Stimulated activated naive CD8-positive, alpha-beta T cell treated with anti-CD3 and anti-CD28 coated beads, Interleukin-15, Interleukin-2, amounts not matched to agents 100 ng/mL and 50 ng/mL, for 24 hours (primary cell): ENCODE results near the gene SYNE2.
A peak's percentile ranks its signal among the peaks of the same experiment; 100 is the strongest.

Source experiments
- H3K27ac Mint-ChIP-seq: one replicate; pipeline ENCODE4 v1.8.0; 2021; ENCODE audit warnings: mild to moderate bottlenecking, mixed read lengths
- H3K27me3 Mint-ChIP-seq: one replicate; pipeline ENCODE4 v1.8.0; 2021; ENCODE audit warnings: mixed read lengths
- H3K36me3 Mint-ChIP-seq: one replicate; pipeline ENCODE4 v1.8.0; 2021; ENCODE audit warnings: low read depth, mixed read lengths
- H3K4me1 Mint-ChIP-seq: one replicate; pipeline ENCODE4 v1.8.0; 2021; ENCODE audit warnings: low read depth, mixed read lengths
- H3K4me3 Mint-ChIP-seq: one replicate; pipeline ENCODE4 v1.8.0; 2021; ENCODE audit warnings: mild to moderate bottlenecking, mixed read lengths
- H3K9me3 Mint-ChIP-seq: one replicate; pipeline ENCODE4 v1.8.0; 2021; ENCODE audit warnings: mixed read lengths

SYNE2 gene

DNA sequence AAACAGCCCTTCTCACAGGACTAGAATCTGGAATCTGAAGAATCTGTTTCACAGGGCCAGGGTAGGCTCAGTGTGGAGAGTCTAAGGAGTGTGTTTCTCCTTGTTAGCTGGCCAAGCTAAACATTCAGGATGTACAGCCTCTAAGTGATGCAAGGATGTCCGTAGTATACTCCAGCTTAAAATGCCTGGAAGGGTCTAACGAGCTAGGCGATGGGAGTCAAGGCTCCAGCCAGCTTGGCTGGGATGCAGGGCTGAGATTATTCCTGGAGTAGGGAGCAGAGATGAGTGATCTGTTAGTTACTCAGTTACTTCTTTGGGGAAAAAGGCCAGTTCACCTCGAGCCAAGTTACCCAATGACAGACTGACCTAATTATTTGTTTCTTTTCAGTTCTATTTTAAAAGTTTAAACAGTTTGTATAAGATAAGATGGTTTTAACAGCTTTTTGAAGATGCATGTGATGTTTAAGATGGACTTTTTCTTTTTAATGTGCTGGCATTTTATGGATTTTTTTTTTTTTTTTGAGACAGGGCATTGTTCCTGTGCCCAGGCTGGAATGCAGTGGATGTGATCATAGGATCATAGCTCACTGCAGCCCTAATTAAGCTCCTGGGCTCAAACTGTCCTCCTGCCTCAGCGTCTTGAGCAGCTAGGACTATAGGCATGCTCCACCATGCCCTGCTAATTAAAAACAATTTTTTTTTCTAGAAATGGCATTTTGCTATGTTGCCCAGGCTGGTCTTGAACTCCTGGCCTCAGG is 41.1 kb downstream of the SYNE2 start:
- no peaks in the 10 kb centered on the region for H3K36me3 Mint-ChIP-seq
- no peak overlapping the region for H3K4me3 Mint-ChIP-seq
- peak overlapping the region; percentile 21 for H3K27ac Mint-ChIP-seq
- H3K4me1 Mint-ChIP-seq = peaks cover 15% of the 10 kb centered on the region
- no peaks in the 10 kb centered on the region for H3K9me3 Mint-ChIP-seq
- H3K27me3 Mint-ChIP-seq = no peaks in the 10 kb centered on the region

DNA sequence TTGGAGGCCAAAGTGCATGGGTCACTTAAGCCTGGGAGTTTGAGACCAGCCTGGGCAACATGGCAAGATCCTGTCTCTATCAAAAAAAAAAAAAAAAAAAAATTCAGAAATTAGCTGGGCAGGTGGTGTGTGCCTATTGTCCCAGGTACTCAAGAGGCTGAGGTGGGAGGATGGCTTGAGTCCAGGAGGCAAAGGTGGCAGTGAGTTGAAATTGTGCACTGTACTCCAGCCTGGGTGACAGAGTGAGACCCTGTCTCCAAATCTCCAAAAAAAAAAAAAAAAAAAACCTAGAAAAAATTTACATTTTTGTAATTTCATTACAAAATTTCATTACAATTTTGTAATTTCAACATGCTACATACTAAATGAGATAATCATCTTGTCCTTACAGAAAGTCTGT is 42.7 kb downstream of the SYNE2 start:
- H3K9me3 Mint-ChIP-seq = no peaks in the 10 kb centered on the region
- H3K27me3 Mint-ChIP-seq = no peaks in the 10 kb centered on the region
- no peak overlapping the region for H3K27ac Mint-ChIP-seq
- H3K4me1 Mint-ChIP-seq = peaks cover 22% of the 10 kb centered on the region
- peaks cover 4% of the 10 kb centered on the region for H3K36me3 Mint-ChIP-seq
- H3K4me3 Mint-ChIP-seq = no peak overlapping the region

DNA sequence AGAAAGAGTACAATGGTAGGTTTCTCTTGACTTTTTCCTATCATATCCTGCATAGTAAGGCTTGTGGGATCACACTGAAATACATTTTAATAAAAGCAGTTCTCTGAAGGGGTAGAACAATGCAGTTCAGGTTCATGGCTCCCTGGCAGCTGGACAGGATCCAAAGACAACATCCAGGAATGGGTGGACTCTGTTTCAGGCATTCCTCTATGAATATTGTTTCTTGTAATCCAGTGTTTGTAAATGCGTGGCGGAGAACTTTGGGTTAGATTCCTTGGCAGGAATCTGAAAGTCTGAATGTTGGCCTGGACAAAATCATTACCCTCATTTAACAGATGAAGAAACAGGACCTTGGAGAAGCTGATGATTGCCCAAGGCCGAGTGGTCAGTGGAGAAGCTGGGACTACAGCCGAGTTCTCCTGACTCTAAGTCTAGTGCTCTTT is 43.5 kb downstream of the SYNE2 start:
- no peaks in the 10 kb centered on the region for H3K9me3 Mint-ChIP-seq
- peaks cover 4% of the 10 kb centered on the region for H3K36me3 Mint-ChIP-seq
- H3K4me1 Mint-ChIP-seq = peaks cover 21% of the 10 kb centered on the region
- H3K4me3 Mint-ChIP-seq = no peak overlapping the region
- H3K27ac Mint-ChIP-seq = no peak overlapping the region
- H3K27me3 Mint-ChIP-seq = no peaks in the 10 kb centered on the region

DNA sequence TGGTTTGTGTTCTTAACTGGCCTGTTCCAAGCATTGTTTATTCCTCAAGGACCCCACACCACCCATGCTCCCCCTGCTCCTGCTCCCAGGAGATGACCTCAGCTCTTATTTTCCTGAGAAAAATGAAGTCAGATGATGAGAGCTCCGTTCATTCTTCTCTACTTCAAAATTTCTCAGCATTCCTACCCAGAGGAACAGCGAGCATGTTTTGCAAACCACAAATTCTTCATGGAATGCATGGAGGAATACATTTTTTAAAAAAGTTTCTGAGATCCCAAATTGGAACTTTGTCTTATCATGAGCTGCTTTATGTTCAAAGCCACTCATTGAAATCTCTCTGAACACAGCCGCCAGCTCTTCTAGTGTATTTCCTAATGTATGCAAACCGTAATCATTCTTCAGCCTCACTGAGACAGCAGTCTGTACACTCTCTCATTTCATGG is 44.9 kb downstream of the SYNE2 start:
- no peak overlapping the region for H3K4me3 Mint-ChIP-seq
- H3K27ac Mint-ChIP-seq = no peak overlapping the region
- H3K4me1 Mint-ChIP-seq = peaks cover 24% of the 10 kb centered on the region
- H3K9me3 Mint-ChIP-seq = no peaks in the 10 kb centered on the region
- no peaks in the 10 kb centered on the region for H3K27me3 Mint-ChIP-seq
- H3K36me3 Mint-ChIP-seq = peaks cover 4% of the 10 kb centered on the region

DNA sequence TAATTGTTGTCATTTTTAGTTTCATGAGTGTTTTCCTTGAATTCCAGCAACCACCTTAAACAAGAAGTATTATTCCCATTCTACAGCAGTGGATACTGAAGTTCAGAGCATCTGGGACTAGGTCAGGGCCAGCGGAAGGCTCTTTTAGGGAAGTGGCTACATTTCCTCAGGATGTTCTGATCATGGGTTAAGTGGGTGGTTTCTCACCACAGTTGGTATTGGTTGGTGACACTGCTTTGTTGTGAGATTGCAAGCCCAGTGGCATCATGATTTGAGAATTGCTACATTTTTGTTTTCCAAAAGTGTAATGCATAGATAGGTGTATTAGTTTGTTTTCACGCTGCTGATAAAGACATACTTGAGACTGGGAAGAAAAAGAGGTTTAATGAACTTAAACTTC is 47.1 kb downstream of the SYNE2 start:
- Mint-ChIP-seq H3K9me3 (no peaks in the 10 kb centered on the region), H3K36me3 (peaks cover 4% of the 10 kb centered on the region), H3K4me1 (peaks cover 36% of the 10 kb centered on the region), H3K27ac (no peak overlapping the region), H3K4me3 (no peak overlapping the region), H3K27me3 (no peaks in the 10 kb centered on the region)

DNA sequence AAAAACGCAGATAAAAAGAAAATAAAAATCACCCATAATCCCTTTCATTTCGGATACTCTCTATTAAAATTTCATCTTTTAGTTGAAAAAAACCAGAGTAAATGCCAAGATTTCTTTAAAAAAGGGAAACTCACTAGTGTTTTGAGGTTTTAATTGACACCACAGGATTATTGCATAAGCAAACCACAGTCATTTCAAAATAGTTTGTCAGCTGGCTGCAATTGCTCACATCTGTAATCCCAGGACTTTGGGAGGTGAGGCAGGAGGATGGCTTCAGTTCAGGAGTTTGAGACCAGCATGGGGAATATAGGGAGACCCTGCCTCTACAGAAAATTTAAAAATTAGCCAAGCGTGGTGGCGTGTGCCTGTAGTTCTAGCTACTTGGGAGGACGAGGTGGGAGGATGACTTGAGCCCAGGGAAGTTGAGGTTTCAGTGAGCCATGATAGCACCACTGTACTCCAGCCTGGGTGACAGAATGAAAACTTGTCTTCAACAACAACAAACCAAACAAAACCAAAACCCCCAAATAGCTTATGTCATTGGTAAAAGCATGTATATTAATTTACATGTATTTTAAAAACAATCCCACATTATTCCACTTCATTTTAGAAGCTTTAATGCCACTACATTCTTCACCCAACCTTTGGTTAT is 48.8 kb downstream of the SYNE2 start:
- Mint-ChIP-seq H3K4me1 (peaks cover 51% of the 10 kb centered on the region), H3K27ac (no peak overlapping the region), H3K9me3 (no peaks in the 10 kb centered on the region), H3K4me3 (no peak overlapping the region), H3K27me3 (no peaks in the 10 kb centered on the region), H3K36me3 (peaks cover 4% of the 10 kb centered on the region)

DNA sequence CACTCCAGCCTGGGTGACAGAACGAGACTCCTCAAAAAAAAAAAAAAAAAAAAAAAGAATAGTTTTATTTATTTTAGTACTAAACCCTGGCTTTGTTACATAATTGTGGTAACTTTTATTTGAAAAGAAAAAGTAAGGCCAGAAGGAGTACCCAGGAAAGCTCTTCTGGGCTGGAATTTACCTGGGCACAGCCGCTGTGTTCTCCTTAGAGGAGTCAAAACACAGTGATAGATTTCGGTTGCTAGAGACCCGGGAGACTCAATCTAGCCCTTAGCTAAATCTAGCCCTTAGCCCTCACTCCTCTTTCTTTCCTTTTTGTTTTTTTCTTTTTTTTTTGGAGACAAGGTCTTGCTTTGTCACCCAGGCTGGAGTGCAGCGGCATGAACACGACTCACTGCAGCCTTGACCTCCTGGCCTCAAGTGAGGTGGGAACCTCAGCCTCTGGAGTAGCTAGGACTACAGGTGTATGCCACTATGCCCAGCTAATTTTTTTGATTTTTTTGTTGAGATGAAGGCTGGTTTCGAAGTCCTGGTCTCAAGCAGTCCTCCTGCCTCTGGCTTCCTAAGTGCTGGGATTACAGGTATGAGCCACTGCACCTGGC is 49.7 kb downstream of the SYNE2 start:
- Mint-ChIP-seq H3K4me3 (no peak overlapping the region), H3K27me3 (no peaks in the 10 kb centered on the region), H3K36me3 (peaks cover 4% of the 10 kb centered on the region), H3K9me3 (no peaks in the 10 kb centered on the region), H3K27ac (no peak overlapping the region), H3K4me1 (peaks cover 52% of the 10 kb centered on the region)

DNA sequence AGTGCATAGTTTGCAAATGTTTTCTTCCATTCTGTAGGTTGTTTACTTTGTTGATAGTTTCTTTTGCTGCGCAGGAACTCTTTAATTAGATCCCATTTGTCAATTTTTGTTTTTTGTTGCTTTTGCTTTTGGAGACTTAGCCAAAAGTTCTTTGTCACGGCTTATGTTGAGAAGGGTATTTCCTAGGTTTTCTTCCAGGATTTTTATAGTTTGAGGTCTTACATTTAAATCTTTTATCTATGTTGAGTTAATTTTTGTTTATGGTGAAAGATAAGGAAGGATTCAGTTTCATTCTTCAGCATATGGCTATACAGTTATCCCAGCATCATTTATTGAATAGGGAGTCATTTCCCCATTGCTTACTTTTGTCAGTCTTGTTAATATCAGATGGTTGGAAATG is 51.9 kb downstream of the SYNE2 start:
- H3K36me3 Mint-ChIP-seq = peaks cover 4% of the 10 kb centered on the region
- no peaks in the 10 kb centered on the region for H3K27me3 Mint-ChIP-seq
- peaks cover 68% of the 10 kb centered on the region for H3K4me1 Mint-ChIP-seq
- H3K9me3 Mint-ChIP-seq = no peaks in the 10 kb centered on the region
- peak overlapping the region; percentile 9 for H3K27ac Mint-ChIP-seq
- H3K4me3 Mint-ChIP-seq = no peak overlapping the region

DNA sequence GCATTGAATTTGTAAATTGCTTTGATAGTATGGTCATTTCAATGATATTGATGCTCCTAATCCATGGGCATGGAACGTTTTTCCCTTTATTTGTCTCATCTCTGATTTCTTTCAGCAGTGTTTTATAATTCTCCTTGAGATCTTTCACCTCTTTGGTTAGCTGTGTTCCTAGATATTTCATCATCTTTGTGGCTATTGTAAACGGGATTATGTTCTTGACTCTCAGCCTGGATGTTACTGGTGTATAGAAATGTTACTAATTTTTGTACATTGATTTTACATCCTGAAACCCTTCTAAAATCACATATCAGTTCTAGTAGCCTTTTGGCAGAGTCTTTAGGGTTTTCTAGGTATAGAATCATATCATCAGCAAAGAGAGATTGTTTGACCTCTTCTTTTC is 52.6 kb downstream of the SYNE2 start:
- no peak overlapping the region for H3K4me3 Mint-ChIP-seq
- H3K27ac Mint-ChIP-seq = no peak overlapping the region
- H3K36me3 Mint-ChIP-seq = no peaks in the 10 kb centered on the region
- peaks cover 69% of the 10 kb centered on the region for H3K4me1 Mint-ChIP-seq
- no peaks in the 10 kb centered on the region for H3K9me3 Mint-ChIP-seq
- no peaks in the 10 kb centered on the region for H3K27me3 Mint-ChIP-seq

DNA sequence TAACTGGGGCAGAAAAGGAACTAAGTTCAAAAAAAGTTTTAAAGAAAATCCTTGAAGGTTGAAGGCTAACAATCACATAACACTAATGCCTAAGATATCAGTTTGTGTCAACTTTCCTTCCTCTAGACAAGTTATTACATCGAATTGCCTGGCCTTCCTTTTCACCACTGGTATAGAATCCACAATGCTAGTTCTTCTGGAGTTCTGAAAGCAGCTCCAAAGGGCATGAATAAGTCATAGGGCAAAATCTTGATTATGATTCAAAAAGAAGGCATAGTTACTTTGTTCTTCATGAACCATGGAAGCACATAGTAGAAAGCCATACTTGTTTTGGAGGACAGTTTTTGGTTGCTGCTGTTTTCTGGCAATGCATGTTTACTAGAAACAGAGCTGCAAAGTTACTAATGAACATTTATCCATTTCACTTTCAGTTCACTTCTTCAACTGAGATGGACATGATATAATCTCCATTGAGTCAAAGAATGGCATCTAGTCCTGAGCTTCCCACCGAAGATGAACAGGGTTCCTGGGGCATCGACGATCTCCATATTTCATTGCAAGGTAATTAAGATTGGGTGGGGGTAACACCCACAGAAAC is 56.0 kb downstream of the SYNE2 start:
- Mint-ChIP-seq H3K27me3 (no peaks in the 10 kb centered on the region), H3K4me3 (peak overlapping the region; percentile 45), H3K27ac (no peak overlapping the region), H3K9me3 (no peaks in the 10 kb centered on the region), H3K36me3 (peaks cover 11% of the 10 kb centered on the region), H3K4me1 (peaks cover 62% of the 10 kb centered on the region)

DNA sequence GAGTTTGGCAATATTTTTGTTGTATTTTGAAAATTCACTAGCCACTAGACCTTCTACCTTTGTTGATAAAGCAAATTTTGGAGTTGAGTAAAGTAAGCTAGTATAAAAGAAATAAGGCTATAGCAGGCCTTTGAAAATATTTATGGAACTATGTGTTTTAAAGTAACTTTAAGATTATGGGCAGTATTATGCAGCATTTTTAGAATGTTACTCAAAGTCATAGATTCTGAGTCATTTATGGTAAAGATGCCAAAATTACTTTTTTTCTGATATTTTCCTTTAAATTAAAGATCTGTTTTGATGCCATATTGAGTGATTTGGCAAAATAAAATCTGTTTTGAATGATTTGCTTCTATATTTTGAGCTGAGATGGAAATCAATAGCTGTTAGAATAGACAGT is 57.2 kb downstream of the SYNE2 start:
- no peak overlapping the region for H3K27ac Mint-ChIP-seq
- H3K27me3 Mint-ChIP-seq = no peaks in the 10 kb centered on the region
- no peak overlapping the region for H3K4me3 Mint-ChIP-seq
- peaks cover 15% of the 10 kb centered on the region for H3K36me3 Mint-ChIP-seq
- H3K9me3 Mint-ChIP-seq = no peaks in the 10 kb centered on the region
- peaks cover 54% of the 10 kb centered on the region for H3K4me1 Mint-ChIP-seq

DNA sequence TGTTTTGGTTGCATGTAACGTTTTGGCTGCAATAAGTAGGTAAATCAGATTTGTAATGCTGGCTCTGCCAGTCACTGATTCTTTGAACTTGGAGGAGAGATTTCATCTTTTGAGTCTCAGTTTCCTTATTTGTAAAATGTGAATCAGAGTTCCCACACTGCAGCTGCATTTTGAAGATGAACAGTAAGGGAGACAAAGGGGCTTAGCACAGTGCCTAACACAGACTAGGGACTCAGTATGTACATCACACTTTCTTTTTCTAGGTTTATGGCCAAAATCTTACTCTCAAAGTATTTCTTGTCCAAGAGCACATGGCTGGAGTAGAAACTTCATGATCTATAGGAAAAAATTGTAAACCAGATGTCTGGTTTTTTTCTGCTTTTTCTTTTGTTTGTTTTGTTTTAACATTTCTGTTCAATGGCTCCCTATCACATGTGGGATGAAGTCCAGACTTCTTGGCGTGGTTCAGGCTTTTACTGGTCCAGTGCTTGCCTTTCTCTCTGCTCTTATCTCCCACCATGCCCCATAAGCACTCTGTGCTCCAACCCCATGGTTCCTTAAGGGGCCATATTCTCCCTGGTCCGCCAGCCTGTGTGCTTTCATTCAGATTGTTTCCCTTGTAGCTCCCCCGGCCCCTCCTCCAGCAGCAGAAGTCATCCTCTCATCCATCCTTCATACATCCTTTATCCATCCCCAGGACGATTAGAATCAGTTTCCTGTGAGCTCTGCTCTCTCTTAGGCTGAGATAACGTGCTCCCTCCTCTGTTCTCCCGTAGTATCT is 58.0 kb downstream of the SYNE2 start:
- Mint-ChIP-seq H3K27ac (peak overlapping the region; percentile 46), H3K4me1 (peaks cover 46% of the 10 kb centered on the region), H3K36me3 (peaks cover 15% of the 10 kb centered on the region), H3K9me3 (no peaks in the 10 kb centered on the region), H3K27me3 (no peaks in the 10 kb centered on the region), H3K4me3 (no peak overlapping the region)

DNA sequence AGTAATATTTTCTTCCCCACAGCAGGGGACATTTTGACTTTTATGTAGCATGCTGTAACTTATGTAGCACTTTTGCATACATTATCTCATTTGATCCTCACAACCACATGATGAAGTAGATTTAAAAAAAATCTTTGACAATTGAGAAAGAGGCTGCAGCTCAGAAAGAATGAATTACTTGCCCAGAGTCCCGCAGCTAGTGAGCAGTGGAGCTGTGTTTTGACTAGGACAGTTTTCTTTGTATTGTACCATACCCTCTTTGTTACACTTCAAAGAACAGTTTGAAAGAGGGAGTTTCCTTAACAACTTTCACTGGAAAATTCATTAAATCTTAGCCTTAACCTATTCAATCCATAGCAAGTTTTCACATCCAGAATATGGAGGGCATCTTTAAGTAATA is 58.6 kb downstream of the SYNE2 start:
- Mint-ChIP-seq H3K36me3 (peaks cover 15% of the 10 kb centered on the region), H3K27me3 (no peaks in the 10 kb centered on the region), H3K27ac (no peak overlapping the region), H3K4me1 (peaks cover 41% of the 10 kb centered on the region), H3K9me3 (no peaks in the 10 kb centered on the region), H3K4me3 (no peak overlapping the region)

DNA sequence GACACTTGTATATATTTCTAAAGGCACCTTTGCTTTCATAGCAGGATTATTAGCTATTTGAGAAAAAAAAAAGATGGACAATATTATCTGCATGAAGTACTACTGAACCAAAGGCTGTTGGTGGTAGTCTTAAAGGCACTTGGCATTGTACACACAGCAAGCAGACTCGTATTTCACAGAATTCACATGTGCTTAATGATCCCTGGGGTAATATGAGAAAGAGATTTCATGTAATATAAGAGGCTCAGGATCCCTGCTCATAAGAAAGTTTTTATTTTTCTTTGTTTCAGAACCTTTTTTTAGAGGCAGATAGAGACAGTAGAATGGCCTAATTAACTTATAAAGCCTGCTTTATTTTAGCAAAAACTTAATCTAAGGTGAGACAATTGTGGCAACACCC is 59.5 kb downstream of the SYNE2 start:
- no peaks in the 10 kb centered on the region for H3K27me3 Mint-ChIP-seq

More for the DNA sequence above, 59.5 kb downstream of the SYNE2 start:
- Mint-ChIP-seq H3K36me3 (peaks cover 15% of the 10 kb centered on the region), H3K4me3 (no peak overlapping the region), H3K27ac (no peak overlapping the region), H3K9me3 (no peaks in the 10 kb centered on the region), H3K4me1 (peaks cover 38% of the 10 kb centered on the region)
